GM12891 (cell line): ENCODE results near the gene MAGI1.

Source experiments
- DNase-seq: peaks from one replicate; pipeline ENCODE4 v3.0.0; 2011; ENCODE audit warnings: low spot score; ENCODE audit not compliant: insufficient read length
- FAIRE-seq: peaks from 2 replicates; lab custom pipeline; 2011; peaks lifted over from hg19 to GRCh38; lab: Jason Lieb, UNC
- PAX5 ChIP-seq: IDR thresholded peaks from 2 replicates; pipeline ENCODE4 v1.6.1; 2011; ENCODE audit warnings: low read length, moderate library complexity, mild to moderate bottlenecking; ENCODE audit not compliant: insufficient read depth, severe bottlenecking
- POLR2A ChIP-seq: IDR thresholded peaks from 2 replicates; pipeline ENCODE4 v1.6.1; 2011; ENCODE audit warnings: low read depth, low read length, control low read depth
- POLR2AphosphoS5 ChIP-seq: IDR thresholded peaks from 2 replicates; pipeline ENCODE4 v1.6.1; 2011; ENCODE audit warnings: low read depth, low read length, control low read depth
- POU2F2 ChIP-seq: IDR thresholded peaks from 2 replicates; pipeline ENCODE4 v1.6.1; 2011; ENCODE audit warnings: low read depth, mild to moderate bottlenecking, control low read depth, low read length, moderate library complexity
- SPI1 ChIP-seq: IDR thresholded peaks from 2 replicates; pipeline ENCODE4 v1.6.1; 2011; ENCODE audit warnings: low read depth, low read length, control low read depth
- TAF1 ChIP-seq: IDR thresholded peaks from 2 replicates; pipeline ENCODE4 v1.6.1; 2011; ENCODE audit warnings: low read depth, low read length, control low read depth

MAGI1 gene

GRCh38 chr3:65963787-65964677 is 74.7 kb downstream of the MAGI1 start:
- TF ChIP-seq POU2F2 (0 out of 2 replicates have a peak, but pooled peaks have one; percentile 25), PAX5 (no peak)
- DNase-seq (peak; percentile 17), FAIRE-seq (no peak)

GRCh38 chr3:65961733-65962132 is 77.0 kb downstream of the MAGI1 start:
- no peak for TF ChIP-seq POU2F2
- TF ChIP-seq SPI1: no peak
- TF ChIP-seq PAX5: no peak
- no peak for TF ChIP-seq TAF1
- TF ChIP-seq POLR2AphosphoS5: no peak
- no peak for TF ChIP-seq POLR2A
- DNase-seq (no peak), FAIRE-seq (no peak)

- no peak for TF ChIP-seq SPI1
- no peak for TF ChIP-seq TAF1
- TF ChIP-seq POLR2A: no peak
- no peak for TF ChIP-seq PAX5
- TF ChIP-seq POU2F2: no peak
- TF ChIP-seq POLR2AphosphoS5: no peak
- FAIRE-seq (no peak), DNase-seq (no peak)
These were observed 77.6 kb downstream of the MAGI1 start for GRCh38 chr3:65961128-65961527.

- DNase-seq (no peak), FAIRE-seq (no peak)
- TF ChIP-seq POLR2AphosphoS5 (no peak), POLR2A (no peak), PAX5 (no peak), SPI1 (no peak), POU2F2 (no peak), TAF1 (no peak)
These were observed 78.6 kb downstream of the MAGI1 start for GRCh38 chr3:65960087-65960486.

GRCh38 chr3:65958216-65958615 is 80.5 kb downstream of the MAGI1 start:
- TF ChIP-seq PAX5: no peak
- no peak for TF ChIP-seq TAF1
- no peak for TF ChIP-seq SPI1
- TF ChIP-seq POLR2AphosphoS5: no peak
- no peak for TF ChIP-seq POU2F2
- FAIRE-seq: no peak

GRCh38 chr3:65955792-65956477 is 82.8 kb downstream of the MAGI1 start:
- no peak for TF ChIP-seq POLR2A
- TF ChIP-seq PAX5: no peak
- TF ChIP-seq POU2F2: no peak
- no peak for TF ChIP-seq POLR2AphosphoS5
- TF ChIP-seq TAF1: no peak
- no peak for TF ChIP-seq SPI1
- FAIRE-seq (no peak), DNase-seq (no peak)

More at GRCh38 chr3:65958216-65958615, 80.5 kb downstream of the MAGI1 start:
- DNase-seq: no peak

- TF ChIP-seq POU2F2: no peak
- no peak for TF ChIP-seq POLR2AphosphoS5
- TF ChIP-seq TAF1: no peak
- no peak for TF ChIP-seq PAX5
- TF ChIP-seq POLR2A: no peak
- no peak for TF ChIP-seq SPI1
- FAIRE-seq: no peak
- no peak for DNase-seq
These were observed 84.6 kb downstream of the MAGI1 start for GRCh38 chr3:65953881-65954733.

GRCh38 chr3:65953301-65953812 is 85.4 kb downstream of the MAGI1 start:
- no peak for FAIRE-seq
- TF ChIP-seq PAX5 (no peak), TAF1 (no peak)
- no peak for DNase-seq

GRCh38 chr3:65952842-65953241 is 85.9 kb downstream of the MAGI1 start:
- DNase-seq: no peak
- FAIRE-seq: no peak
- no peak for TF ChIP-seq TAF1
- no peak for TF ChIP-seq POU2F2
- TF ChIP-seq POLR2A: no peak
- TF ChIP-seq POLR2AphosphoS5: no peak
- no peak for TF ChIP-seq SPI1
- no peak for TF ChIP-seq PAX5
